ENCODE data around the gene XAF1.

The XAF1 gene

DNA sequence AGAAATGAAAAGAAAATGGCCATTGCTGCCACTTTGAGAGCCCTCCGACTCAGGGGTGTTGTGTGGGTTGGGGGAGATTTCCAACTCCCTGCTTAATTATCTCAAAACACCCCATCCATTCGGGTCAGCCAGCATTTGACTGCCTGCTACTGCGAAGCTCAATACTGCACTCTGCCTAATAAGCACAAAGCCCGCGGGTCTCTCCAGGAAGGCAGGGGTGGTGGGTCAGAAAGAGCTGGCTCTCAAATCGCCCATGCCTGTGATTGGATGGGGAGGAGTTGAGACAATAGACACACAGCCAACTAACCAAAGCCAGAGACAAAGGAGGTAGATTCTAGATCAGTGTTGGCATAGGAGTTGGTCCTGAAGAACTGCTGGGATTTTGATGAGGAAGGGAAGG, 2.3 kb upstream of the XAF1 start:
- TF ChIP-seq, protein P1, sequence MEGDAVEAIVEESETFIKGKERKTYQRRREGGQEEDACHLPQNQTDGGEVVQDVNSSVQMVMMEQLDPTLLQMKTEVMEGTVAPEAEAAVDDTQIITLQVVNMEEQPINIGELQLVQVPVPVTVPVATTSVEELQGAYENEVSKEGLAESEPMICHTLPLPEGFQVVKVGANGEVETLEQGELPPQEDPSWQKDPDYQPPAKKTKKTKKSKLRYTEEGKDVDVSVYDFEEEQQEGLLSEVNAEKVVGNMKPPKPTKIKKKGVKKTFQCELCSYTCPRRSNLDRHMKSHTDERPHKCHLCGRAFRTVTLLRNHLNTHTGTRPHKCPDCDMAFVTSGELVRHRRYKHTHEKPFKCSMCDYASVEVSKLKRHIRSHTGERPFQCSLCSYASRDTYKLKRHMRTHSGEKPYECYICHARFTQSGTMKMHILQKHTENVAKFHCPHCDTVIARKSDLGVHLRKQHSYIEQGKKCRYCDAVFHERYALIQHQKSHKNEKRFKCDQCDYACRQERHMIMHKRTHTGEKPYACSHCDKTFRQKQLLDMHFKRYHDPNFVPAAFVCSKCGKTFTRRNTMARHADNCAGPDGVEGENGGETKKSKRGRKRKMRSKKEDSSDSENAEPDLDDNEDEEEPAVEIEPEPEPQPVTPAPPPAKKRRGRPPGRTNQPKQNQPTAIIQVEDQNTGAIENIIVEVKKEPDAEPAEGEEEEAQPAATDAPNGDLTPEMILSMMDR (IDR thresholded peaks at IDR 0.05; ENCODE audit: low read depth, low read length) = no peak
- TF ChIP-seq EZH2phosphoT487 (IDR thresholded peaks at IDR 0.05; ENCODE audit: low read depth) = no peak
- no peaks in the 10 kb centered on the region for H3K9me3 ChIP-seq (ENCODE audit: insufficient read depth, low read length)
- H3K36me3 ChIP-seq (replicated peaks; ENCODE audit: low read depth, low read length) = no peaks in the 10 kb centered on the region
- no peaks in the 10 kb centered on the region for H3K79me2 ChIP-seq (ENCODE audit: low read length)
- no peaks in the 10 kb centered on the region for H3K27me3 ChIP-seq (ENCODE audit: low read depth, low read length)
- no peak overlapping the region for H3K4me3 ChIP-seq (ENCODE audit: low read length)
- no peak overlapping the region for H3K9ac ChIP-seq (ENCODE audit: low read length)
- H3K4me1 ChIP-seq (ENCODE audit: low read length) = peaks cover 6% of the 10 kb centered on the region; the same call in 1 of the 2 replicates
- H2AFZ ChIP-seq (ENCODE audit: low read depth, low read length) = no peak overlapping the region
- no peaks in the 10 kb centered on the region for H4K20me1 ChIP-seq (ENCODE audit: insufficient read depth, low read length)
- no peak overlapping the region for H3K4me2 ChIP-seq (ENCODE audit: low read length)
- H3K27ac ChIP-seq (ENCODE audit: low read length) = no peak overlapping the region

DNA sequence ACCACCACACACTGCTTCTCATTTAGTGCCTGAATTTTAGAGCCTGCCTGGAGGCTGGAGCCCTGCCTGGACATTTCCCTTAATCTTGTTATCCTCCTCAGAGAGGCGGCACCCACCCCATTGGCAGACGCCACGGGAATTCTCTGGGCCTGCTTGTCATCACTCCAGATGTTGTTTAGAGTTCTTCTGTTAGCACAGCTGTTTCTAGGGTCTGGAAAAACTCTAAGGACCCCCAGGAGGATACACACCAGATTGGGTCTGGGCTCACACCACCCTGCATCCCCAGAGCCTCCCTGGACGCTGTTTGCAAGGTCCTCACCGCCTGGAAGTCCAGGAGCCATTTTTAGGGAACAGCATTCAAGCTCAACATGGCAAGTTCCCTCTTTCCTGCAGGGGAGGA, 565 bp upstream of the XAF1 start:
- Histone ChIP-seq H3K4me3 (ENCODE audit: low read length) (no peak overlapping the region), H3K27ac (ENCODE audit: low read length) (no peak overlapping the region), H2AFZ (ENCODE audit: low read depth, low read length) (no peak overlapping the region), H3K4me2 (ENCODE audit: low read length) (peak overlapping the region; percentile 64), H3K4me1 (ENCODE audit: low read length) (peaks cover 6% of the 10 kb centered on the region; the same call in 1 of the 2 replicates), H3K9me3 (ENCODE audit: insufficient read depth, low read length) (no peaks in the 10 kb centered on the region), H3K36me3 (replicated peaks; ENCODE audit: low read depth, low read length) (no peaks in the 10 kb centered on the region), H3K27me3 (ENCODE audit: low read depth, low read length) (no peaks in the 10 kb centered on the region), H3K79me2 (ENCODE audit: low read length) (no peaks in the 10 kb centered on the region), H4K20me1 (ENCODE audit: insufficient read depth, low read length) (no peaks in the 10 kb centered on the region), H3K9ac (ENCODE audit: low read length) (no peak overlapping the region)
- no peak for TF ChIP-seq EZH2phosphoT487 (IDR thresholded peaks at IDR 0.05; ENCODE audit: low read depth)

DNA sequence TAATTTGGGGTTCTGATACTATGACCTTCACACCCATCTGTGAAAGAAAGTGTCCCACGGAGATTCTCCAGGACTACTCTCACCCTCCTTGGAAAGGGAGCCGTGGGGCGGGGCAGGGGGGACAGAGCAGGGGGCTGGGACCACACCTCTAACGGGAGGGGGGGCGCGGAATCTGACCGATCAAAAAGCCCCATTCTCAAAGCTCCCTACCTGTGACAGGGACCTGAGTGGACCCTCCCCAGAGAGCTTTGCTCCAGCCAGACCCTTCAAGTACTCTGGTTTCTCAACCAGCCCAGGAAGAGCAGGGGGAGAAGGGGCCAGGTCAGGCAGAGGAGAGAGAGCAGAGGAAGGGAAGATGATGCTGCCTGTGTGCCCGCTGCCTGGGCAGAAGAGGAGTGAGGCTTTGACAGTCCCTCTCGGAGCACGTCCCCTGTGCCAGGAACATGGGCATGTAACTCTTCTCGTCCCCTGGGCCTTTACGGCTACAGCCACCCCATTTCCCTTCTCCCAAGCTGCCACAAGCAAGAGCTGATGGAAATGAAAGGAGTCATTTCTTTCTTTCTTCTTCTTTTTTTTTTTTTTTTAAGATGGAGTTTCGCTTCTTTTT, 682 bp downstream of the XAF1 start:
- H3K27me3 ChIP-seq (ENCODE audit: low read depth, low read length) = no peaks in the 10 kb centered on the region
- peak overlapping the region; percentile 19; the same call in 1 of the 2 replicates for H3K9ac ChIP-seq (ENCODE audit: low read length)
- H3K4me1 ChIP-seq (ENCODE audit: low read length) = peaks cover 6% of the 10 kb centered on the region; the same call in 1 of the 2 replicates
- H3K36me3 ChIP-seq (replicated peaks; ENCODE audit: low read depth, low read length) = no peaks in the 10 kb centered on the region
- no peaks in the 10 kb centered on the region for H3K9me3 ChIP-seq (ENCODE audit: insufficient read depth, low read length)
- peak overlapping the region; percentile 67 for H3K4me3 ChIP-seq (ENCODE audit: low read length)
- H2AFZ ChIP-seq (ENCODE audit: low read depth, low read length) = no peak overlapping the region
- peak overlapping the region; percentile 64 for H3K4me2 ChIP-seq (ENCODE audit: low read length)
- H3K79me2 ChIP-seq (ENCODE audit: low read length) = no peaks in the 10 kb centered on the region
- H3K27ac ChIP-seq (ENCODE audit: low read length) = no peak overlapping the region
- TF ChIP-seq, protein P1 (IDR thresholded peaks at IDR 0.05; ENCODE audit: low read depth, low read length) = no peak
- TF ChIP-seq EZH2phosphoT487 (IDR thresholded peaks at IDR 0.05; ENCODE audit: low read depth) = no peak
- H4K20me1 ChIP-seq (ENCODE audit: insufficient read depth, low read length) = no peaks in the 10 kb centered on the region

DNA sequence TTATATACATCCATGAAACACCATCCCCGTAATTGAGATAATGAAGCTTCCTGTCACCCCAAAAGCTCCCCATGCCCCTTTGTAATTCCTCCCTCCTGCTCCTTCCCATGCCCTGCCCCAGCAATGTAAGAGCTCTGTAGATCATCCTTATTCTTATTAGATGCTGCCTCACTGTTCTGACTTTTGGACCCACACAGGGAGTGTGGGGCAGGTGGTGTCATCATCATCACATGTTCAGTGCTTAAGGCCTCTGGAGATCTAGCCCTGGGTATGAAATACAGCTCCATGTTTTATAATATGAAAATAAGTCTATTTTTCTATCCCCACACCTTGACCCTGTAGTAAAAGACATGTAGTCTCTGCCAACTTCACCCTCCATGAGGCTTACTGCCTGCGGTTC, 1.9 kb downstream of the XAF1 start:
- no peak overlapping the region for H3K4me2 ChIP-seq (ENCODE audit: low read length)
- no peaks in the 10 kb centered on the region for H4K20me1 ChIP-seq (ENCODE audit: insufficient read depth, low read length)
- no peaks in the 10 kb centered on the region for H3K36me3 ChIP-seq (replicated peaks; ENCODE audit: low read depth, low read length)
- H2AFZ ChIP-seq (ENCODE audit: low read depth, low read length) = no peak overlapping the region
- H3K79me2 ChIP-seq (ENCODE audit: low read length) = no peaks in the 10 kb centered on the region
- H3K27me3 ChIP-seq (ENCODE audit: low read depth, low read length) = no peaks in the 10 kb centered on the region
- peaks cover 6% of the 10 kb centered on the region; the same call in 1 of the 2 replicates for H3K4me1 ChIP-seq (ENCODE audit: low read length)
- no peak overlapping the region for H3K4me3 ChIP-seq (ENCODE audit: low read length)
- H3K9ac ChIP-seq (ENCODE audit: low read length) = no peak overlapping the region
- TF ChIP-seq, protein P1 (IDR thresholded peaks at IDR 0.05; ENCODE audit: low read depth, low read length) = no peak
- no peak for TF ChIP-seq EZH2phosphoT487 (IDR thresholded peaks at IDR 0.05; ENCODE audit: low read depth)
- H3K27ac ChIP-seq (ENCODE audit: low read length) = no peak overlapping the region
- no peaks in the 10 kb centered on the region for H3K9me3 ChIP-seq (ENCODE audit: insufficient read depth, low read length)

Measured in OCI-LY3 (cell line).